ENCODE data around the gene LPXN.

DNA sequence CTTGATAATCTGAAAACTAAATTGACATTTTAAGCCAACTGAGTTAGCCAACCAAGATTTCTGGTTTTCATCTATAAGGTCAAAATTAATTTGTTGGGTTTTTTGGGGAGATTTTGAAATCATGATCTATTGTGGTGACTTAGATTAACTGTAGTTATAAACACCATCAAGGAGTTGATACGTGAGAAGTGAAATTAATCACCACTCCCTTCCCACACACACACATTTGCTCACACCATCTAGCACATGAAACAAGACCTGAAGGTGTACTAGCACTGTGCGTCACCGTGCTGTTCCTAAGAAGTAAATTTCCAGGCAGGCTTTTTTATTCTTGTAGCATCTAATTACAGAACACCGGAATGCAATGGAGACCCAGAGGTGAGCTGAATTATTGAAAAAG is 69.8 kb downstream of the LPXN start:
- TF ChIP-seq YY1 (IDR thresholded peaks at IDR 0.05; ENCODE audit: low read depth) (no peak), EGR1 (IDR thresholded peaks at IDR 0.05) (no peak), TAF1 (IDR thresholded peaks at IDR 0.05; ENCODE audit: low read depth) (no peak), CEBPB (IDR thresholded peaks at IDR 0.05) (no peak), NFIC (IDR thresholded peaks at IDR 0.05) (no peak), CREB1 (IDR thresholded peaks at IDR 0.05; ENCODE audit: low read depth) (no peak), ZBTB7A (IDR thresholded peaks at IDR 0.05; ENCODE audit: low read depth) (no peak), EP300 (IDR thresholded peaks at IDR 0.05; ENCODE audit: borderline replicate concordance) (no peak), TCF12 (IDR thresholded peaks at IDR 0.05; ENCODE audit: low read depth) (no peak)
- TF ChIP-seq, protein P1, sequence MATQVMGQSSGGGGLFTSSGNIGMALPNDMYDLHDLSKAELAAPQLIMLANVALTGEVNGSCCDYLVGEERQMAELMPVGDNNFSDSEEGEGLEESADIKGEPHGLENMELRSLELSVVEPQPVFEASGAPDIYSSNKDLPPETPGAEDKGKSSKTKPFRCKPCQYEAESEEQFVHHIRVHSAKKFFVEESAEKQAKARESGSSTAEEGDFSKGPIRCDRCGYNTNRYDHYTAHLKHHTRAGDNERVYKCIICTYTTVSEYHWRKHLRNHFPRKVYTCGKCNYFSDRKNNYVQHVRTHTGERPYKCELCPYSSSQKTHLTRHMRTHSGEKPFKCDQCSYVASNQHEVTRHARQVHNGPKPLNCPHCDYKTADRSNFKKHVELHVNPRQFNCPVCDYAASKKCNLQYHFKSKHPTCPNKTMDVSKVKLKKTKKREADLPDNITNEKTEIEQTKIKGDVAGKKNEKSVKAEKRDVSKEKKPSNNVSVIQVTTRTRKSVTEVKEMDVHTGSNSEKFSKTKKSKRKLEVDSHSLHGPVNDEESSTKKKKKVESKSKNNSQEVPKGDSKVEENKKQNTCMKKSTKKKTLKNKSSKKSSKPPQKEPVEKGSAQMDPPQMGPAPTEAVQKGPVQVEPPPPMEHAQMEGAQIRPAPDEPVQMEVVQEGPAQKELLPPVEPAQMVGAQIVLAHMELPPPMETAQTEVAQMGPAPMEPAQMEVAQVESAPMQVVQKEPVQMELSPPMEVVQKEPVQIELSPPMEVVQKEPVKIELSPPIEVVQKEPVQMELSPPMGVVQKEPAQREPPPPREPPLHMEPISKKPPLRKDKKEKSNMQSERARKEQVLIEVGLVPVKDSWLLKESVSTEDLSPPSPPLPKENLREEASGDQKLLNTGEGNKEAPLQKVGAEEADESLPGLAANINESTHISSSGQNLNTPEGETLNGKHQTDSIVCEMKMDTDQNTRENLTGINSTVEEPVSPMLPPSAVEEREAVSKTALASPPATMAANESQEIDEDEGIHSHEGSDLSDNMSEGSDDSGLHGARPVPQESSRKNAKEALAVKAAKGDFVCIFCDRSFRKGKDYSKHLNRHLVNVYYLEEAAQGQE (IDR thresholded peaks at IDR 0.05; ENCODE audit: low read depth) = no peak
- TF ChIP-seq, protein P2, sequence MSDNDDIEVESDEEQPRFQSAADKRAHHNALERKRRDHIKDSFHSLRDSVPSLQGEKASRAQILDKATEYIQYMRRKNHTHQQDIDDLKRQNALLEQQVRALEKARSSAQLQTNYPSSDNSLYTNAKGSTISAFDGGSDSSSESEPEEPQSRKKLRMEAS (IDR thresholded peaks at IDR 0.05) = no peak
- TF ChIP-seq, protein P3, sequence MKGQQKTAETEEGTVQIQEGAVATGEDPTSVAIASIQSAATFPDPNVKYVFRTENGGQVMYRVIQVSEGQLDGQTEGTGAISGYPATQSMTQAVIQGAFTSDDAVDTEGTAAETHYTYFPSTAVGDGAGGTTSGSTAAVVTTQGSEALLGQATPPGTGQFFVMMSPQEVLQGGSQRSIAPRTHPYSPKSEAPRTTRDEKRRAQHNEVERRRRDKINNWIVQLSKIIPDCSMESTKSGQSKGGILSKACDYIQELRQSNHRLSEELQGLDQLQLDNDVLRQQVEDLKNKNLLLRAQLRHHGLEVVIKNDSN (IDR thresholded peaks at IDR 0.05) = no peak

All from Ishikawa (cell line).